Chondrocyte (in vitro differentiated cells): ENCODE results near the gene GRIK2. TPM values are rescaled to one million over a fixed set of nuclear protein-coding genes. Genes with fewer than 3 reads are reported as not detected.

Experiments
- DNase-seq: peaks from one replicate; pipeline ENCODE4 v3.0.0; 2021; ENCODE audit warnings: mixed read lengths, low spot score
- H3K27ac Mint-ChIP-seq: one replicate; pipeline ENCODE4 v1.8.0; 2021; ENCODE audit warnings: mild to moderate bottlenecking, moderate library complexity, mixed read lengths; ENCODE audit not compliant: unreplicated experiment
- H3K27me3 Mint-ChIP-seq: 2 replicates; pipeline ENCODE4 v1.8.0; 2021; ENCODE audit warnings: low read depth, mixed read lengths
- H3K36me3 Mint-ChIP-seq: 2 replicates; pipeline ENCODE4 v1.8.0; 2021; ENCODE audit warnings: low read depth, mixed read lengths
- H3K4me1 Mint-ChIP-seq: 2 replicates; pipeline ENCODE4 v1.8.0; 2021; ENCODE audit warnings: low read depth, mild to moderate bottlenecking, mixed read lengths
- H3K4me3 Mint-ChIP-seq: one replicate; pipeline ENCODE4 v1.8.0; 2021; ENCODE audit warnings: mild to moderate bottlenecking, moderate library complexity, mixed read lengths; ENCODE audit not compliant: unreplicated experiment
- H3K9me3 Mint-ChIP-seq: 2 replicates; pipeline ENCODE4 v1.8.0; 2021; ENCODE audit warnings: low read depth, mixed read lengths
- CTCF ChIP-seq: fragments of 200-600 bp; sonication (generic); IDR thresholded peaks from 2 replicates; pipeline ENCODE4 v1.5.0; 2021; ENCODE audit warnings: antibody characterized with exemption, mild to moderate bottlenecking, moderate library complexity
- total RNA-seq: library from RNA; stranded (reverse); gene quantifications from 3 replicates; pipeline ENCODE4 v1.2.1, GENCODE V29; 2021

GRIK2 gene
- total RNA-seq, 1 donor from 2014 or later, result 8.2 TPM

GRCh38 chr6:101706576-101706975, 313.1 kb downstream of the GRIK2 start:
- Mint-ChIP-seq H3K27ac (no peak overlapping the region), H3K4me3 (no peak overlapping the region), H3K27me3 (peaks cover 4% of the 10 kb centered on the region), H3K36me3 (peaks cover 2% of the 10 kb centered on the region), H3K4me1 (no peaks in the 10 kb centered on the region), H3K9me3 (no peaks in the 10 kb centered on the region)
- no peak for TF ChIP-seq CTCF
- DNase-seq, result no peak

GRCh38 chr6:101711518-101711917, 318.0 kb downstream of the GRIK2 start:
- H3K4me3 Mint-ChIP-seq, result no peak overlapping the region
- H3K4me1 Mint-ChIP-seq, result no peaks in the 10 kb centered on the region
- TF ChIP-seq CTCF, result no peak
- H3K27me3 Mint-ChIP-seq, result no peaks in the 10 kb centered on the region
- H3K27ac Mint-ChIP-seq, result no peak overlapping the region
- no peaks in the 10 kb centered on the region for H3K9me3 Mint-ChIP-seq
- peaks cover 2% of the 10 kb centered on the region for H3K36me3 Mint-ChIP-seq
- DNase-seq, result no peak

GRCh38 chr6:101716387-101716786, 322.9 kb downstream of the GRIK2 start:
- H3K27me3 Mint-ChIP-seq, result no peaks in the 10 kb centered on the region
- H3K9me3 Mint-ChIP-seq, result no peaks in the 10 kb centered on the region
- H3K27ac Mint-ChIP-seq, result no peak overlapping the region
- DNase-seq, result no peak
- no peaks in the 10 kb centered on the region for H3K4me1 Mint-ChIP-seq
- H3K36me3 Mint-ChIP-seq, result no peaks in the 10 kb centered on the region
- TF ChIP-seq CTCF, result no peak
- no peak overlapping the region for H3K4me3 Mint-ChIP-seq

GRCh38 chr6:101716810-101717209, 323.3 kb downstream of the GRIK2 start:
- Mint-ChIP-seq H3K27ac (no peak overlapping the region), H3K36me3 (no peaks in the 10 kb centered on the region), H3K4me3 (no peak overlapping the region), H3K4me1 (no peaks in the 10 kb centered on the region), H3K9me3 (no peaks in the 10 kb centered on the region), H3K27me3 (no peaks in the 10 kb centered on the region)
- DNase-seq, result no peak
- TF ChIP-seq CTCF, result no peak

GRCh38 chr6:101719521-101719920, 326.0 kb downstream of the GRIK2 start:
- H3K27me3 Mint-ChIP-seq, result no peaks in the 10 kb centered on the region

More at GRCh38 chr6:101719521-101719920, 326.0 kb downstream of the GRIK2 start:
- no peaks in the 10 kb centered on the region for H3K9me3 Mint-ChIP-seq
- no peak overlapping the region for H3K27ac Mint-ChIP-seq
- no peak for TF ChIP-seq CTCF
- no peak for DNase-seq
- H3K4me1 Mint-ChIP-seq, result peaks cover 17% of the 10 kb centered on the region
- no peaks in the 10 kb centered on the region for H3K36me3 Mint-ChIP-seq
- H3K4me3 Mint-ChIP-seq, result no peak overlapping the region
